ENCODE results near the gene CDC42BPB. TPM values are rescaled to one million over a fixed set of nuclear protein-coding genes. Genes with fewer than 3 reads are reported as not detected.

Gene CDC42BPB
- total RNA-seq, 1 donor from 2014 or later: 48.2 TPM

DNA sequence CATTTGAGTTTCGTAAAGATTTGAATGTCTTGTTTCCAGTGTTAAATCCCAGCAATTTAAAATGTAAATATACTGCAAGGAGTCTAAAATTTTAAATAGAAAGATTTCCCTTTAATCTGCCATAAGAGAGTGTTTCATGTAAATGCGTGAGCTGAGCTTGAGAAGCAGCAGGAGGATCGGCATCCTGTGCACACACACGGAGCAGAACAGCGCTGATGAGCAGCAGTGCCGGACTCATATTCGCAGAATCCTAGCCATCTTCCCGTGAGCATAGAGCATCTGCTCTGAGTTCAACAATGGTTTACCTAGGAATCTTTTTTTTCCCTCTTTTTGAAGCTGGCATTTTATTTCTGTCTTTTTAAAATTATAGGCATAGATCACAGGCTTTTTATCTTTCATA is 164.7 kb downstream of the CDC42BPB start:
- TF ChIP-seq, protein P1, sequence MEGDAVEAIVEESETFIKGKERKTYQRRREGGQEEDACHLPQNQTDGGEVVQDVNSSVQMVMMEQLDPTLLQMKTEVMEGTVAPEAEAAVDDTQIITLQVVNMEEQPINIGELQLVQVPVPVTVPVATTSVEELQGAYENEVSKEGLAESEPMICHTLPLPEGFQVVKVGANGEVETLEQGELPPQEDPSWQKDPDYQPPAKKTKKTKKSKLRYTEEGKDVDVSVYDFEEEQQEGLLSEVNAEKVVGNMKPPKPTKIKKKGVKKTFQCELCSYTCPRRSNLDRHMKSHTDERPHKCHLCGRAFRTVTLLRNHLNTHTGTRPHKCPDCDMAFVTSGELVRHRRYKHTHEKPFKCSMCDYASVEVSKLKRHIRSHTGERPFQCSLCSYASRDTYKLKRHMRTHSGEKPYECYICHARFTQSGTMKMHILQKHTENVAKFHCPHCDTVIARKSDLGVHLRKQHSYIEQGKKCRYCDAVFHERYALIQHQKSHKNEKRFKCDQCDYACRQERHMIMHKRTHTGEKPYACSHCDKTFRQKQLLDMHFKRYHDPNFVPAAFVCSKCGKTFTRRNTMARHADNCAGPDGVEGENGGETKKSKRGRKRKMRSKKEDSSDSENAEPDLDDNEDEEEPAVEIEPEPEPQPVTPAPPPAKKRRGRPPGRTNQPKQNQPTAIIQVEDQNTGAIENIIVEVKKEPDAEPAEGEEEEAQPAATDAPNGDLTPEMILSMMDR (IDR thresholded peaks at IDR 0.05): no peak
- no peak for TF ChIP-seq EZH2phosphoT487 (IDR thresholded peaks at IDR 0.05)
- TF ChIP-seq EZH2 (IDR thresholded peaks at IDR 0.05): no peak
- Histone ChIP-seq H3K4me1 (no peaks in the 10 kb centered on the region), H3K4me3 (no peak overlapping the region), H3K27ac (no peak overlapping the region), H3K9ac (no peak overlapping the region), H3K36me3 (no peaks in the 10 kb centered on the region), H3K4me2 (no peak overlapping the region), H2AFZ (replicated peaks) (no peak overlapping the region), H4K20me1 (ENCODE audit: low read depth) (no peaks in the 10 kb centered on the region), H3K27me3 (no peaks in the 10 kb centered on the region), H3K9me3 (ENCODE audit: low read depth) (no peaks in the 10 kb centered on the region), H3F3A (ENCODE audit: low read depth) (no peaks in the 10 kb centered on the region), H3K79me2 (ENCODE audit: low read depth) (no peaks in the 10 kb centered on the region)
- no peak overlapping the region for H3K4me3 Mint-ChIP-seq
- H3K36me3 Mint-ChIP-seq: peaks cover 13% of the 10 kb centered on the region
- DNase-seq (ENCODE audit: low spot score): no peak
- H3K27ac Mint-ChIP-seq: no peak overlapping the region
- no peaks in the 10 kb centered on the region for H3K4me1 Mint-ChIP-seq
- H3K27me3 Mint-ChIP-seq (ENCODE audit: insufficient read depth, low read depth): no peaks in the 10 kb centered on the region
- no peaks in the 10 kb centered on the region for H3K9me3 Mint-ChIP-seq

DNA sequence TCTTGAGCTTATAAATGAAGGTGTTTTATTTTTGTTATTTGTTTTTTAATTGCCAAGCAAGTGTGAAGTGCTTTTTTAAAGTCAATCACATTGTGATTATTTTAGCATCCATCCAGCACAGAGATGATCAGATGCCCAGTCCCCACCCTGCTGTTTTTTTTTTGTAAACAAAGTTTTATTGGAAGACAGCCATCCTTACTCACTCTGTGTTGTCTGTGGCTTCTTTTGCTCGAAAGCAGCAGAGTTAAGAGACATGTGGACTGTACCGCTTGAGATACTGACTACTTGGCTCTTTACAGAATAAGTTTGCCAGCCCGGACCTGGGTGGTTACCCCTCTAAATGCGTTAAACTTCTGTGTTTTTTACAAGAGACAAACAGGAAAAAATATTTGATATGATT is 165.8 kb downstream of the CDC42BPB start:
- Mint-ChIP-seq H3K4me3 (no peak overlapping the region), H3K4me1 (no peaks in the 10 kb centered on the region), H3K36me3 (peaks cover 14% of the 10 kb centered on the region), H3K27ac (no peak overlapping the region), H3K9me3 (no peaks in the 10 kb centered on the region), H3K27me3 (ENCODE audit: insufficient read depth, low read depth) (no peaks in the 10 kb centered on the region)
- Histone ChIP-seq H3K27me3 (no peaks in the 10 kb centered on the region), H3K4me3 (no peak overlapping the region), H3K4me1 (no peaks in the 10 kb centered on the region), H4K20me1 (ENCODE audit: low read depth) (no peaks in the 10 kb centered on the region), H3K9ac (no peak overlapping the region), H3K79me2 (ENCODE audit: low read depth) (no peaks in the 10 kb centered on the region), H3K9me3 (ENCODE audit: low read depth) (no peaks in the 10 kb centered on the region), H3F3A (ENCODE audit: low read depth) (no peaks in the 10 kb centered on the region), H2AFZ (replicated peaks) (no peak overlapping the region), H3K4me2 (no peak overlapping the region), H3K27ac (no peak overlapping the region), H3K36me3 (no peaks in the 10 kb centered on the region)
- TF ChIP-seq, protein P1 (IDR thresholded peaks at IDR 0.05): no peak
- TF ChIP-seq EZH2 (IDR thresholded peaks at IDR 0.05): no peak
- no peak for TF ChIP-seq EZH2phosphoT487 (IDR thresholded peaks at IDR 0.05)
- DNase-seq (ENCODE audit: low spot score): no peak

DNA sequence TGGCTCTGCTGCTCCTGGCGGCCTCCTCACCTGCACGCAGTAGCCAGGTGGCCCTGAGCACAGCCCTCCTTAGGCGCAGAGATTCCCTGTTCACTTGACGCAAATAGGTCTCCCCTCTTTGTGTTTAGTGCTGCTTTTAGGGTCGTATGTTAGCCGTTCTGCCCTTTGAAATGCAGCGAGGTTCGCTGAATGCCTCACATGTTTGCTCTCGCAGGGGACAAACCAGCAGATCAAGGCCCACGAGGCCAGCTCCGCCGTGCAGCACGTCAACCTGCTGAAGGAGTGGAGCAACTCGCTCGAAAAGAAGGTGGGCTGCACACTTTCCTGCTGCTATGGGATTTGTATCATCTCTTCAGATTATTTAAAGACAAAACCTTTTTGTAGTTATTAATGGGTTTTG is 166.2 kb downstream of the CDC42BPB start:
- Mint-ChIP-seq H3K27me3 (ENCODE audit: insufficient read depth, low read depth) (no peaks in the 10 kb centered on the region), H3K36me3 (peaks cover 14% of the 10 kb centered on the region), H3K27ac (no peak overlapping the region), H3K4me3 (no peak overlapping the region), H3K4me1 (no peaks in the 10 kb centered on the region), H3K9me3 (no peaks in the 10 kb centered on the region)
- Histone ChIP-seq H3K27ac (no peak overlapping the region), H3K27me3 (no peaks in the 10 kb centered on the region), H4K20me1 (ENCODE audit: low read depth) (no peaks in the 10 kb centered on the region), H3K4me3 (no peak overlapping the region), H2AFZ (replicated peaks) (no peak overlapping the region), H3K79me2 (ENCODE audit: low read depth) (no peaks in the 10 kb centered on the region), H3F3A (ENCODE audit: low read depth) (no peaks in the 10 kb centered on the region), H3K4me1 (no peaks in the 10 kb centered on the region), H3K9me3 (ENCODE audit: low read depth) (no peaks in the 10 kb centered on the region), H3K9ac (no peak overlapping the region), H3K36me3 (no peaks in the 10 kb centered on the region), H3K4me2 (no peak overlapping the region)
- DNase-seq (ENCODE audit: low spot score): no peak
- no peak for TF ChIP-seq EZH2phosphoT487 (IDR thresholded peaks at IDR 0.05)
- no peak for TF ChIP-seq EZH2 (IDR thresholded peaks at IDR 0.05)
- TF ChIP-seq, protein P1 (IDR thresholded peaks at IDR 0.05): no peak

Measured in neural progenitor cell (in vitro differentiated cells).